ENCODE measurements around the gene CSMD2.

- TF ChIP-seq CTCF (conservative IDR thresholded peaks at IDR 0.05; ENCODE audit: low read depth in 2 of 2): no peak
- no peak for TF ChIP-seq EZH2 (IDR thresholded peaks at IDR 0.05; ENCODE audit: low read depth, unreplicated experiment)
Observed at GRCh38 chr1:33927721-33928120, 237.3 kb downstream of the CSMD2 start.
